ENCODE results near the gene DAB1.

DAB1 gene

GRCh38 chr1:57061369-57061768, 362.5 kb downstream of the DAB1 start:
- peak; percentile 37 for DNase-seq

- no peak for DNase-seq
Observed at GRCh38 chr1:57060451-57060850, 363.4 kb downstream of the DAB1 start.

DNA sequence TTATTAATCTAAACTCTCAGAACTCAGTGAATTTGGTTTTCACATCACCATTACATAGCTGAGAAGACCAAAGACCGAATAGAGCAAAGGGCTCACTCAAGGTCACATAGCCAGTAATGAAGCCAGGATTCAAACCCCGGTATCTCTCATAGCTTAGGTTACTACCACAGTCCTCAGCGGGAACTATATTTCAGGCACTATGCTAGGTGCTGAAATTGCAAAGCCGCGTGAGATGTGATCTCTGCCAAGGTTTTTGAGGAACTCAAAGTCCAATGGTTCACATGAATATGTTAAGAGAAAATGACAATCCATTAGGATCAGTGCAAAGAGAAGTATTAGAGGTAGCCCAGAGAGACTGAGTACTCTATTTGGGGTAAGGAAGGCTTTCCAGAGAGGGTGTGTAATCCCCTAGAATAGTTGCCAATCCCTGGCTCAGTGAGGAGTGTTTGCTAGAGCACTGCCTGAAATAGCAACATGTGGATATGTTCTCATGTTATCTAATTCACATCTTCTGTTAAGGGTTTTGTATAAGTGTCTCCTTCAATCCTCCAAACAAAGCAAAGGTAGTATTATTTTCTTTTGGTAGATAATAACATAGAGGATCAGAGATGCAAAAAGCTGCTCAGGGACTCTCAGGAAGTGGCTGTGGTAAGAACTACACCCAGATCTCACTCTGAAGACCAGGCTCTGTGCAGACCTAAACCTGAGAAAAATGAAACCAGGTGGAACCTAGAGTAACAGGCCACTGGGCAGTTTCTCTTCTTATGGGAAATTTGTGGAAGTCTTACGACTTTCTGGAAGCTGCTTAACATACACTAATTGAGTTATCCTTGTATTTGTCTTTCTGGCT, 365.0 kb downstream of the DAB1 start:
- DNase-seq: no peak

- DNase-seq: no peak
Observed at GRCh38 chr1:57048856-57049255, 375.0 kb downstream of the DAB1 start.

DNA sequence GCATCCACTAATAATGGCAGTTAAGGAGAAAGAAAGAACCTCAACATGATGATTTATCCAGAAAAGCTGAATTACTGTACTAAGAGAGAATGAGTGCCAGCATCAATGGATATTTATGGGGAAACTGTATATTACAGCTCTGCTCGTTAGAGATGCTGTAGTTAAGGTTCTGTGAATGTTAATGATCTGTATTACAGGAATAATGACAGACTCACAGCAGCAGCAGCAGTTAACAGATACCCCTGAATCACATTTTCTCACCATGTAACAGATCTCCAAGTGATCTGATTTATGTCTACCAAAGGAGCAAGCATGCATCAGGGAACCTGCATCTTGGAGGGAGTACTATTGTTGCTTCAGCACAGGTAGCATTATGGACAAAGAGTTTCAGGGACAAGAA, 377.4 kb downstream of the DAB1 start:
- no peak for DNase-seq

DNA sequence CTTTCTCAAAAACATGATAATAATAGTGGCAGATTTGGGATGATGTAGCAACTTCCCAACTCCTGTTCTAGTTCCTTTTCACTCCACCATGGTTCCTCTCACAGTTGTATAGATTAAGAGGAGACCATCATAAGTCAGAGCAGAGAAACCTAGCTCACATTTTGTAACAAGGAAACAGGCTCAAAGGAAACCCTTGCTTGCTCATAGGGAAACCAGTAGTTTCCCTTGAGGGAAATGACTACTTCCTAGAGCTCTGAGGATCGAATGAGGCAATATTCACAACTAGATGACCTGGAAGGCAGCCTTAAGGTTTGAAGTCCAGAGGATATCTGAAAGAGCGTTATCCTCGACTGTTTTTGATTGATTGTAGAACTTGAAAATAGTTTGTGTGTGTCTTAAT, 382.0 kb downstream of the DAB1 start:
- no peak for DNase-seq

- no peak for DNase-seq
Observed at GRCh38 chr1:57040811-57041210, 383.0 kb downstream of the DAB1 start.

- DNase-seq: no peak
Observed at GRCh38 chr1:57036641-57037579, 386.9 kb downstream of the DAB1 start.

GRCh38 chr1:57034713-57035112, 389.1 kb downstream of the DAB1 start:
- DNase-seq: no peak

GRCh38 chr1:57033222-57034001, 390.4 kb downstream of the DAB1 start:
- no peak for DNase-seq

DNA sequence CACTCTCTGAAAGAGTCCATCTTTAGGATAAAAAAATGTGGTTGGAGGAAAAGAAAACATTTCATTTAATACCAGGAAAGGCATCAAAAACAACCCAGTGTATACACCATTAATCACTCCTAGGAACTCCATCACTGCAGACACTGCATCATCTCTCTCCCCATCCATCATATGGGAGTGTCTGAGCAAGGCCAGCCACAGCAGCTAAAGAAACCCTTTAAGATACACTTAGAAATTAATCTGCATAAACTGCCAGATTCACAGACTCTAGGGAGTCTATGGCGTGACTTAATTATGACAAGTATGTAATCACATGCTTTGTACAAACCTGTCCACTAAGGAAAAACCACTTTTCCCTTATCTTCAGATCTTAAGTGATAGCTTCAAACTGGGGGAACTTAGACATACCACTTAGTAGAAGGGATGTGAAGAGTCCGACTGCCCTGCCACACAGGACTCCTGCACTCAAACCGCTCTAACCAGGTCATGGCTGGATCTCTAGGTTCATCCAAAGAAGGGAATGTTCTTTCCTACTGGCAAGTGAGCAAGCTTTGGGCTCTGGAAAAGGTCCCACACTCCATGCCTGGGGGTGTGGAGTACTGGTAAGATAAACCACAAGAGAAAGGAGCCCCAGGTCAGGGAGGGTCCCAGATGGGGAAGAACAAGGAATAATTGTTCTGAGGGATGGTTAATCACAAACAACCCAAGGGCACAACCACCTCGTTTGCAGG, 397.1 kb downstream of the DAB1 start:
- DNase-seq: no peak

DNA sequence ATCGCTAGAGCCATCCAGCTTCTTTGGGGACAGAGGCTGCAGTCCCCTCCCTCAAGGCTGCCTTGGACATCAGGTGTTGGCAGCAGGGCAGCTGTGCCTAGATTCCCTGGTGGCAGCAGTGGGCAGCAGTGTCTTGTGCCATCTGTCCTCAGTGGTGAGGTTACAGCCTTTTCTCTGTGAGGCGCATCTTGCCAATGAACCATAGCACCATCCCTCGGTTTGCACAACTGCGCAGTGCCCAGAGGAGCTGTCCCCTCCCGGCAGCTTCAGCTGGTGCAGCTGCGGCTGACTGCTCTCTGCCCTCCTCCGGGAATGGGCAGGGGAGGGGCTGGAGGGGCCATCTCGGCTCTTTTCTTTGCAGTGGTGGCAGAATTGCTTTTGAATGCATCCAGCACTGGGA, 399.0 kb downstream of the DAB1 start:
- peak; percentile 17 for DNase-seq

- no peak for DNase-seq
Observed at GRCh38 chr1:57024428-57024827, 399.4 kb downstream of the DAB1 start.

- no peak for DNase-seq
Observed at GRCh38 chr1:57020216-57020615, 403.6 kb downstream of the DAB1 start.

- DNase-seq: peak; percentile 21
Observed at GRCh38 chr1:57019236-57019839, 404.5 kb downstream of the DAB1 start.

DNA sequence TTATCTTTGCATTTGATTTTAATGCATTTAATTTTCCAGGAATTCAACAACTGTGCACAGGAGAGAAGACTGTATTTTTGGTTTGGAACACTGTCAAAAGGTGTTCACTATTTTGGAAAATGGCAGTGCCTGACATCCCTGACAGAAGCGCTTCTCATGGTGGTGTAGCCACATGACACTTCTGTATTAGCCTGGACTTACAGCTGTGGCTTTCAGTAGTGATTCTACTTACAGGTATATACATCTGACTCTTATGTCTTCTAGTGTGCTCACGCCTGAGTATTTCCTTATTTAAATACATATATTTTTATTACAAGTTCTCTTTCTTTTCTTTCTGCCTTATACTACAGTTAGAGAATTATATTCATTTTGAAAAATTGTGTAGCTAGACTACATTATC, 405.7 kb downstream of the DAB1 start:
- DNase-seq: no peak

DNA sequence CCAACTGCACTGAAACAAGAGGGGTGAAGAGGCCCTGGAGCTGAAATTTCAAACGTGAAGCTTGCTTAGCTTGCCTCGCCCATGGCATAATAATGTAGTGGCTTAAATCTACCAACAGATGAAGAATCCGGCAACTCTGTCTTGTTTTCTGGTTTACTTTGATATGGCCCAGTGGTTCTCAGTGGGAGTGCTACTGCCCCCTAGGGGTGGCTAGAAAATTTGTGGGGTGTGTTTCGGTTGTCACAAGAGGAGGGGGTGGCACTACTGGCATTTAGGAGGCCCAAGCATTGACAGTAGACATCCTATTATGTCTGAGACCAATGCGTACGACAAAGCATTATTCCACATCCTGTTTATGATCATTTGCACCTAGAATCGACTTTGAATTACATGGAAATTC, 406.1 kb downstream of the DAB1 start:
- no peak for DNase-seq

DNA sequence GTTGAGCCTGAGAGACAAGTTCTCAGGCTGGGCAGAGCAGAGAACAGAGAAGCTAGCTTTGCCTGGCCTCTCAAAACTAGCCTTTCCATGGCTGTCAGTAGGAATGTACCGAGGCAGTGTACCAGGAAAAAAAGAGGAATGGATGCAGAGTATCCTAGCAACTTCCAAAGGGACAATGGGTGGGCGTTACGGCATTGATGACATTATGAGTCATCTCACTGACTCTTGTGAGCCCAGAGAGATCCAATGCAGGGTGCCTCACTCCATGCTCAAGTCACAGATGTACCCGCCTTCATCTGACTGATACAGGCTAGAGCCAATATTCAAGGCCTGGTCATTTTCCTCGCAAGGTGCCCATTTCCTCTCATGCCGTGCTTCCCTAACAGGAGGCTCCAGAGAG, 406.7 kb downstream of the DAB1 start:
- DNase-seq: no peak

GRCh38 chr1:57015071-57015470, 408.8 kb downstream of the DAB1 start:
- DNase-seq: no peak

DNA sequence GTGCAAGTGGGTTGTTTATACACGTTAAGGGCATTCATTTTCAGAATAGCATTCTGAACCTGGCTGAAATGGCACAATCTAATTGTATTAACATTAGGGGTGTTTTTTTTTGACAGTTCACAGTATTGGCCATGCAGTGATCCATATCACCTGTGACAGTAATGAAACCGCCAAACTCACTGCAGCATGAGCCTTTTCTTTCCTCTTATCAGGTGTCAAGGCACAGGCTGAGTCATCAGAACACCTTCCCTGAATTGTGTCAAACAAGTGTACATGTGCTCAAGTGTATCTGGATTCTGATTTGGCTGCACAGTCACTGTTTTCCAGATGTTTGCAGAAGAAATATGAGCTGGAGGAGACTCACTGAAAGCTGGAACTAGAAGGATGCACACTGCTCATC, 410.3 kb downstream of the DAB1 start:
- DNase-seq: no peak

DNA sequence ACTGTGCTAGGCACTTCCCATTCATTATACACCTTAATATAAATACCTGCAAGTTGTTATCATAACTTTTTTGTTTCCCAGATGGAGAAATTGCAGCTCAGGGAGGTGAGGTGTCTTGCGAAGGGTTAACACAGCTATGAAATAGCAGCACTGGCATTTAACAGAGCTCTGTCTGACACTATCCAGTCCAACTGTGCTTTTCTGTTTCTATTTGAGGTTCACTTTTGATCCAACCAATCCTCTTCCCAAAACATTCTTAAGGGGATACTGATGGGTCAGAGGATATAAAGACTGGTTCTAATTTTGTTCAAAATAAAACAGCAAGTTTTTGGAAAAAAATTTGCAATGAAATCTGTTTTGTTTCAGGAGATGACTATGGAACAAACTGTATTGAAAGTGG, 411.5 kb downstream of the DAB1 start:
- no peak for DNase-seq

GRCh38 chr1:57010511-57010910, 413.3 kb downstream of the DAB1 start:
- DNase-seq: no peak

All from NCI-H1092 treated with DMSO at 0.1 percent for 48 hours (cell line).